HepG2 (cell line): ENCODE results near the gene AKAP12. TPM values are rescaled to one million over a fixed set of nuclear protein-coding genes. Genes with fewer than 3 reads are reported as not detected.

Experiments
- ATAC-seq: fragments of 200-7000 bp; cut with Tn5 transposase; 3 replicates; pipeline ENCODE4 v1.9.1; 2020; ENCODE audit warnings: mild to moderate bottlenecking, moderate library complexity
- BruUV-seq: library from RNA; stranded (reverse); fragments of 400-500 nt; replicated peaks from 2 replicates; lab custom pipeline; 2021; lab: Mats Ljungman, UMichigan
- CTCF ChIA-PET: fragments of 300-600 bp; formaldehyde crosslinking; extraction: SDS; loops from one replicate; lab custom pipeline; 2021; ENCODE audit warnings: low total read pairs, inconsistent platforms, low intra/inter-chr PET ratio; lab: Yijun Ruan, JAX
- POLR2A ChIA-PET: fragments of 350-600 bp; sonication (Branson Sonifier 250); formaldehyde crosslinking; loops from one replicate; lab custom pipeline; 2020; ENCODE audit warnings: antibody characterized with exemption, inconsistent platforms; lab: Yijun Ruan, JAX
- DNase-seq: peaks from one replicate; pipeline ENCODE4 v3.0.0-alpha.2; 2015; ENCODE audit warnings: low spot score
- FAIRE-seq: peaks from 3 replicates; lab custom pipeline; 2011; peaks lifted over from hg19 to GRCh38; lab: Jason Lieb, UNC
- H2AFZ ChIP-seq: one replicate; pipeline ENCODE4 v1.6.1; 2011; ENCODE audit warnings: low read length, inconsistent platforms
- H3K27ac ChIP-seq: fragments of 300-600 bp; 3 replicates; pipeline ENCODE4 v1.8.0; 2011; ENCODE audit warnings: mixed run types, mild to moderate bottlenecking, mixed read lengths, low read length, inconsistent platforms; ENCODE audit not compliant: insufficient read depth; ENCODE audit errors: extremely low read length
- H3K27me3 ChIP-seq, 2 experiments: fragments of 200-600 bp in 1 of 2; 2 replicates in 1 of 2; 3 replicates in 1 of 2; pipeline versions ENCODE4 v1.6.0 to v1.8.0; 2011; ENCODE audit warnings: low read length in 2 of 2, mild to moderate bottlenecking in 2 of 2, moderate library complexity in 2 of 2, inconsistent platforms in 1 of 2; ENCODE audit not compliant: insufficient read depth in 2 of 2, control insufficient read depth in 1 of 2
- H3K36me3 ChIP-seq, 2 experiments: fragments of 200-600 bp in 1 of 2; replicated peaks in 1 of 2; 2 replicates in 1 of 2; 3 replicates in 1 of 2; pipeline versions ENCODE4 v1.5.1 to v1.8.0; 2011; ENCODE audit warnings: low read length in 2 of 2, inconsistent platforms in 1 of 2; ENCODE audit not compliant: insufficient read depth in 2 of 2, control insufficient read depth in 1 of 2
- H3K4me1 ChIP-seq: 2 replicates; pipeline ENCODE4 v1.5.1; 2012; ENCODE audit warnings: low read length, inconsistent platforms; ENCODE audit not compliant: insufficient read depth
- H3K4me2 ChIP-seq: 2 replicates; pipeline ENCODE4 v1.6.0; 2011; ENCODE audit warnings: low read depth, low read length, inconsistent platforms
- H3K4me3 ChIP-seq, 3 experiments: fragments of 200-600 bp in 1 of 3; sonication (generic), shearing (Covaris generic) in 1 of 3; replicated peaks in 1 of 3; 2 replicates each; pipeline ENCODE4 v1.5.1; 2011 to 2016; ENCODE audit warnings: low read length in 3 of 3, inconsistent platforms in 2 of 3, low read depth in 2 of 3, mild to moderate bottlenecking in 2 of 3, control low read depth in 1 of 3, mixed read lengths in 1 of 3; ENCODE audit not compliant: insufficient read depth in 1 of 3
- H3K79me2 ChIP-seq: one replicate; pipeline ENCODE4 v1.6.1; 2011; ENCODE audit warnings: low read length, inconsistent platforms; ENCODE audit not compliant: insufficient read depth
- H3K9ac ChIP-seq: 2 replicates; pipeline ENCODE4 v1.6.0; 2011; ENCODE audit warnings: mild to moderate bottlenecking, low read depth, low read length, inconsistent platforms; ENCODE audit not compliant: insufficient read depth
- H3K9me3 ChIP-seq: 2 replicates; pipeline ENCODE4 v1.5.1; 2012; ENCODE audit warnings: mild to moderate bottlenecking, low read length
- H4K20me1 ChIP-seq: 2 replicates; pipeline ENCODE4 v1.6.0; 2011; ENCODE audit warnings: inconsistent platforms, mild to moderate bottlenecking, low read length, moderate library complexity; ENCODE audit not compliant: insufficient read depth
- BRCA1 ChIP-seq: sonication (generic); formaldehyde crosslinking; IDR thresholded peaks from 2 replicates; pipeline ENCODE4 v1.4.0; 2020; ENCODE audit warnings: missing genetic modification reagents
- HIVEP1 ChIP-seq: sonication (generic); formaldehyde crosslinking; IDR thresholded peaks from 2 replicates; pipeline ENCODE4 v1.4.0; 2020; ENCODE audit warnings: mild to moderate bottlenecking, missing genetic modification reagents
- JDP2 ChIP-seq: sonication (generic); formaldehyde crosslinking; IDR thresholded peaks from 2 replicates; pipeline ENCODE4 v1.8.1; 2022; ENCODE audit warnings: missing genetic modification reagents, borderline replicate concordance
- KDM2A ChIP-seq: sonication (generic); formaldehyde crosslinking; IDR thresholded peaks from 2 replicates; pipeline ENCODE4 v1.4.0; 2020; ENCODE audit warnings: low read depth, missing genetic modification reagents, borderline replicate concordance
- NFRKB ChIP-seq: fragments of 450-650 bp; IDR thresholded peaks from 2 replicates; pipeline ENCODE4 v1.6.1; 2017
- NR1H2 ChIP-seq: sonication (generic); formaldehyde crosslinking; IDR thresholded peaks from 2 replicates; pipeline ENCODE4 v1.8.1; 2022; ENCODE audit warnings: low read depth, missing genetic modification reagents, borderline replicate concordance
- PAX8 ChIP-seq: sonication (generic); formaldehyde crosslinking; IDR thresholded peaks from 2 replicates; pipeline ENCODE4 v1.8.0; 2022; ENCODE audit warnings: mild to moderate bottlenecking, missing genetic modification reagents, borderline replicate concordance
- TARDBP ChIP-seq: sonication (generic); formaldehyde crosslinking; IDR thresholded peaks from 2 replicates; pipeline ENCODE4 v1.8.0; 2022; ENCODE audit warnings: mild to moderate bottlenecking, missing genetic modification reagents
- ZBTB8A ChIP-seq: sonication (generic); formaldehyde crosslinking; IDR thresholded peaks from 2 replicates; pipeline ENCODE4 v1.4.0; 2020; ENCODE audit warnings: mild to moderate bottlenecking, low read depth, missing genetic modification reagents, borderline replicate concordance
- ZNF329 ChIP-seq: sonication (generic); formaldehyde crosslinking; IDR thresholded peaks from 2 replicates; pipeline ENCODE4 v1.9.0; 2021; ENCODE audit warnings: low read depth, mild to moderate bottlenecking, missing genetic modification reagents
- ZNF354B ChIP-seq: sonication (generic); formaldehyde crosslinking; IDR thresholded peaks from 2 replicates; pipeline ENCODE4 v1.8.0; 2022; ENCODE audit warnings: mild to moderate bottlenecking, missing genetic modification reagents
- ZNF484 ChIP-seq: sonication (generic); formaldehyde crosslinking; IDR thresholded peaks from 2 replicates; pipeline ENCODE4 v1.5.1; 2020; ENCODE audit warnings: mild to moderate bottlenecking, low read depth, missing genetic modification reagents, borderline replicate concordance
- ZNF605 ChIP-seq: sonication (generic); formaldehyde crosslinking; IDR thresholded peaks from 2 replicates; pipeline ENCODE4 v1.8.0; 2022; ENCODE audit warnings: mild to moderate bottlenecking, missing genetic modification reagents
- ZNF766 ChIP-seq: sonication (generic); formaldehyde crosslinking; IDR thresholded peaks from 2 replicates; pipeline ENCODE4 v1.5.0; 2020; ENCODE audit warnings: missing genetic modification reagents, borderline replicate concordance
- WGBS: methylation state at CpG from one replicate; pipeline ENCODE4 v1.1.6; 2017; ENCODE audit warnings: low lambda C conversion rate; 5-methylcytosine and 5-hydroxymethylcytosine counted together
- in situ Hi-C: cut with HindIII; loops from 2 replicates; pipeline ENCODE4 v1.10.0; 2017; ENCODE audit warnings: low pct_unique_long_range_greater_than_20kb; ENCODE audit not compliant: extremely low pct_ligation_motif_present
- intact Hi-C: fragments of 100-400 bp; cut with micrococcal nuclease; formaldehyde crosslinking; loops from one replicate; pipeline ENCODE4 v1.10.0; 2022; ENCODE audit not compliant: unreplicated experiment
- polyA plus RNA-seq, 8 experiments: library from polyadenylated mRNA; depleted of rRNA in 3 of 8; stranded (reverse) in 7 of 8; unstranded in 1 of 8; fragments of >200 nt; fragmentation: Illumina TruSeq in 4 of 8; extraction: Trizol in 4 of 8; gene quantifications; 2 replicates each; pipeline versions ENCODE4 v1.2.1 to v1.2.3, GENCODE V29; 2011 to 2016; ENCODE audit warnings: low read depth in 4 of 8, missing spikeins in 1 of 8, mixed read lengths in 1 of 8; ENCODE audit not compliant: insufficient read depth in 1 of 8
- total RNA-seq, 5 experiments: library from RNA; depleted of rRNA; stranded (reverse); fragments of >200 nt; fragmentation: Illumina TruSeq; extraction: Trizol; gene quantifications; 2 replicates each; pipeline ENCODE4 v1.2.3, GENCODE V29; 2016; ENCODE audit warnings: low read depth in 1 of 5
- TF ChIP-seq, protein P1 (sequence below): sonication (generic); formaldehyde crosslinking; IDR thresholded peaks from 2 replicates; pipeline ENCODE4 v1.9.0; 2021; ENCODE audit warnings: mild to moderate bottlenecking, missing genetic modification reagents
- TF ChIP-seq, protein P2 (sequence below): sonication (generic); formaldehyde crosslinking; IDR thresholded peaks from 2 replicates; pipeline ENCODE4 v1.4.0; 2020; ENCODE audit warnings: missing genetic modification reagents

The AKAP12 gene
- total and polyA plus RNA-seq, 2 of the 13 experiments (the other 11 are each of a cell fraction or from before 2014, with no cell fraction given): 10.6 to 19.0 TPM

DNA sequence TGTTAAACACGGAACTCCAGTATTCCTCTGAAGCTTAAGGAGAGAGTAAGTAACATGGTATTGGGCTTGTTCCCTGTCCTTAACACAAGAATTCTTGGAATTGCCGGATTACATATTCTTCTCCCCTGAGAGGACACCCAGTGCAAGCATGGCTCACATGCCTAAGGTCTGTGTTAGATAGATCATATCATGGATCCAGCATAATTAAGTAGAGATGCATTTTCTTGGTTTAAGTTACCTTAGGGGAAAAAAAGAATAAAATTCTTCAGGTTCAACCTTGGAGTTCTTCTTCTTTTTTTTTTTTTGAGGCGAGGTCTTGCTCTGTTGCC is 53.9 kb downstream of the AKAP12 start (continued):
- TF ChIP-seq, protein P1, sequence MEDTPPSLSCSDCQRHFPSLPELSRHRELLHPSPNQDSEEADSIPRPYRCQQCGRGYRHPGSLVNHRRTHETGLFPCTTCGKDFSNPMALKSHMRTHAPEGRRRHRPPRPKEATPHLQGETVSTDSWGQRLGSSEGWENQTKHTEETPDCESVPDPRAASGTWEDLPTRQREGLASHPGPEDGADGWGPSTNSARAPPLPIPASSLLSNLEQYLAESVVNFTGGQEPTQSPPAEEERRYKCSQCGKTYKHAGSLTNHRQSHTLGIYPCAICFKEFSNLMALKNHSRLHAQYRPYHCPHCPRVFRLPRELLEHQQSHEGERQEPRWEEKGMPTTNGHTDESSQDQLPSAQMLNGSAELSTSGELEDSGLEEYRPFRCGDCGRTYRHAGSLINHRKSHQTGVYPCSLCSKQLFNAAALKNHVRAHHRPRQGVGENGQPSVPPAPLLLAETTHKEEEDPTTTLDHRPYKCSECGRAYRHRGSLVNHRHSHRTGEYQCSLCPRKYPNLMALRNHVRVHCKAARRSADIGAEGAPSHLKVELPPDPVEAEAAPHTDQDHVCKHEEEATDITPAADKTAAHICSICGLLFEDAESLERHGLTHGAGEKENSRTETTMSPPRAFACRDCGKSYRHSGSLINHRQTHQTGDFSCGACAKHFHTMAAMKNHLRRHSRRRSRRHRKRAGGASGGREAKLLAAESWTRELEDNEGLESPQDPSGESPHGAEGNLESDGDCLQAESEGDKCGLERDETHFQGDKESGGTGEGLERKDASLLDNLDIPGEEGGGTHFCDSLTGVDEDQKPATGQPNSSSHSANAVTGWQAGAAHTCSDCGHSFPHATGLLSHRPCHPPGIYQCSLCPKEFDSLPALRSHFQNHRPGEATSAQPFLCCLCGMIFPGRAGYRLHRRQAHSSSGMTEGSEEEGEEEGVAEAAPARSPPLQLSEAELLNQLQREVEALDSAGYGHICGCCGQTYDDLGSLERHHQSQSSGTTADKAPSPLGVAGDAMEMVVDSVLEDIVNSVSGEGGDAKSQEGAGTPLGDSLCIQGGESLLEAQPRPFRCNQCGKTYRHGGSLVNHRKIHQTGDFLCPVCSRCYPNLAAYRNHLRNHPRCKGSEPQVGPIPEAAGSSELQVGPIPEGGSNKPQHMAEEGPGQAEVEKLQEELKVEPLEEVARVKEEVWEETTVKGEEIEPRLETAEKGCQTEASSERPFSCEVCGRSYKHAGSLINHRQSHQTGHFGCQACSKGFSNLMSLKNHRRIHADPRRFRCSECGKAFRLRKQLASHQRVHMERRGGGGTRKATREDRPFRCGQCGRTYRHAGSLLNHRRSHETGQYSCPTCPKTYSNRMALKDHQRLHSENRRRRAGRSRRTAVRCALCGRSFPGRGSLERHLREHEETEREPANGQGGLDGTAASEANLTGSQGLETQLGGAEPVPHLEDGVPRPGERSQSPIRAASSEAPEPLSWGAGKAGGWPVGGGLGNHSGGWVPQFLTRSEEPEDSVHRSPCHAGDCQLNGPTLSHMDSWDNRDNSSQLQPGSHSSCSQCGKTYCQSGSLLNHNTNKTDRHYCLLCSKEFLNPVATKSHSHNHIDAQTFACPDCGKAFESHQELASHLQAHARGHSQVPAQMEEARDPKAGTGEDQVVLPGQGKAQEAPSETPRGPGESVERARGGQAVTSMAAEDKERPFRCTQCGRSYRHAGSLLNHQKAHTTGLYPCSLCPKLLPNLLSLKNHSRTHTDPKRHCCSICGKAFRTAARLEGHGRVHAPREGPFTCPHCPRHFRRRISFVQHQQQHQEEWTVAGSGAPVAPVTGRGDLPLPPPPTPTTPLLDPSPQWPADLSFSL (CRISPR knock-in tag): no peak
- no peak for TF ChIP-seq ZNF605 (CRISPR knock-in tag)
- no peak for TF ChIP-seq NR1H2
- no peak for TF ChIP-seq BRCA1 (CRISPR knock-in tag)
- TF ChIP-seq ZNF484 (CRISPR knock-in tag): no peak

DNA sequence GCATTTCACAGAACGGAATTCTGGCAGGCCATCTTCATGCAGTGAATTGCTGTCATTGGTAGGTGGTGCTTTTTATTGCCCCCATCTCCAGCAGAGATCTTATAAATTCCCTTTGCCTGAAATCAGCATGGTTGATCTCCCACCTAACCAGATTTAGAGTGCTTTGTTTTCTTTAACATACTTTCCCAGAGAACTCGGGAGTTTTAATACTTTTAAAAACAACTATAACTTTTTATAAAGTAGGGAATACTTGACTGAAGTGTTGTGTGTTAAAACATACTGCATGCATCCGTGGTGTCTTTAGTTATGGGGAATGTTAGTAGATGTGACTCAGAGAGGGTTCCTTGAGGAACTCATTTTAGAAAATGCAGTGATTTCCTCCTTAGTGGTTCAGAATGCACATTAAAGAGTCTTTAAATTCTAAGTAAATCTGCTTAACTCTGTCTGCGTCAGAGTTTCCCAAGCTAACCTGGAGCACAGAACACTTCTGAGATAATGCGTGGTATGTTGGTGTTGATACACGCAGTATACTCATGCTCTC is 54.9 kb downstream of the AKAP12 start:
- Histone ChIP-seq H3K36me3 (no peaks in the 10 kb centered on the region), H3K27me3 (no peaks in the 10 kb centered on the region; a peak in 2 of 5 replicates), H2AFZ (no peak overlapping the region), H3K9me3 (no peaks in the 10 kb centered on the region), H3K4me2 (no peak overlapping the region), H4K20me1 (no peaks in the 10 kb centered on the region), H3K4me1 (no peaks in the 10 kb centered on the region), H3K79me2 (no peaks in the 10 kb centered on the region), H3K27ac (no peak overlapping the region), H3K4me3 (no peak overlapping the region), H3K9ac (no peak overlapping the region)
- DNase-seq (no peak), ATAC-seq (no peak), FAIRE-seq (no peak)
- no TSS peak for BruUV-seq
- in situ Hi-C loops (no loop called here), intact Hi-C loops (no loop called here)
- ChIA-PET CTCF (no interaction called here), POLR2A (no interaction called here)
- whole genome bisulfite sequencing: 52% methylated on average over 6 of the region's 6 CpGs
- TF ChIP-seq KDM2A (CRISPR knock-in tag): no peak
- TF ChIP-seq PAX8 (CRISPR knock-in tag): no peak
- TF ChIP-seq HIVEP1 (CRISPR knock-in tag): no peak
- TF ChIP-seq TARDBP (CRISPR knock-in tag): no peak
- TF ChIP-seq ZNF329 (CRISPR knock-in tag): no peak
- TF ChIP-seq JDP2 (CRISPR knock-in tag): no peak
- no peak for TF ChIP-seq NFRKB
- TF ChIP-seq ZBTB8A (CRISPR knock-in tag): no peak
- no peak for TF ChIP-seq ZNF766 (CRISPR knock-in tag)
- TF ChIP-seq, protein P2, sequence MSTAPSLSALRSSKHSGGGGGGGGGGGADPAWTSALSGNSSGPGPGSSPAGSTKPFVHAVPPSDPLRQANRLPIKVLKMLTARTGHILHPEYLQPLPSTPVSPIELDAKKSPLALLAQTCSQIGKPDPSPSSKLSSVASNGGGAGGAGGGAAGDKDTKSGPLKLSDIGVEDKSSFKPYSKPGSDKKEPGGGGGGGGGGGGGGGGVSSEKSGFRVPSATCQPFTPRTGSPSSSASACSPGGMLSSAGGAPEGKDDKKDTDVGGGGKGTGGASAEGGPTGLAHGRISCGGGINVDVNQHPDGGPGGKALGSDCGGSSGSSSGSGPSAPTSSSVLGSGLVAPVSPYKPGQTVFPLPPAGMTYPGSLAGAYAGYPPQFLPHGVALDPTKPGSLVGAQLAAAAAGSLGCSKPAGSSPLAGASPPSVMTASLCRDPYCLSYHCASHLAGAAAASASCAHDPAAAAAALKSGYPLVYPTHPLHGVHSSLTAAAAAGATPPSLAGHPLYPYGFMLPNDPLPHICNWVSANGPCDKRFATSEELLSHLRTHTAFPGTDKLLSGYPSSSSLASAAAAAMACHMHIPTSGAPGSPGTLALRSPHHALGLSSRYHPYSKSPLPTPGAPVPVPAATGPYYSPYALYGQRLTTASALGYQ (CRISPR knock-in tag): no peak
- TF ChIP-seq ZNF354B (CRISPR knock-in tag): no peak
